HepG2 (cell line): ENCODE data around the gene C12orf43. TPM values are rescaled to one million over a fixed set of nuclear protein-coding genes. Genes with fewer than 3 reads are reported as not detected.
A peak's percentile ranks its signal among the peaks of the same experiment; 100 is the strongest.

ENCODE experiments used
- CBX2 ChIP-seq, 2 experiments: fragments of 200-600 bp in 1 of 2; sonication (generic); formaldehyde crosslinking in 1 of 2; IDR thresholded peaks; 2 replicates each; pipeline versions ENCODE4 v1.7.0 to v1.8.1; 2018 to 2022; ENCODE audit warnings: low read depth in 2 of 2, low read length in 1 of 2, mild to moderate bottlenecking in 1 of 2, missing genetic modification reagents in 1 of 2
- HNRNPLL ChIP-seq: fragments of 200-400 bp; formaldehyde crosslinking; IDR thresholded peaks from 2 replicates; pipeline ENCODE4 v1.6.1; 2017; ENCODE audit warnings: mild to moderate bottlenecking, low read depth, low read length; ENCODE audit not compliant: poor library complexity, severe bottlenecking
- KDM2A ChIP-seq: sonication (generic); formaldehyde crosslinking; IDR thresholded peaks from 2 replicates; pipeline ENCODE4 v1.4.0; 2020; ENCODE audit warnings: low read depth, missing genetic modification reagents, borderline replicate concordance
- NR2F2 ChIP-seq: IDR thresholded peaks from 2 replicates; pipeline ENCODE4 v1.6.1; 2012; ENCODE audit warnings: low read depth, inconsistent platforms, borderline replicate concordance
- PITX1 ChIP-seq: sonication (generic); formaldehyde crosslinking; IDR thresholded peaks from 2 replicates; pipeline ENCODE4 v1.5.1; 2020; ENCODE audit warnings: mild to moderate bottlenecking, missing genetic modification reagents
- SNAPC2 ChIP-seq: sonication (generic); formaldehyde crosslinking; IDR thresholded peaks from 2 replicates; pipeline ENCODE4 v1.8.1; 2022; ENCODE audit warnings: mild to moderate bottlenecking, missing genetic modification reagents
- TP53 ChIP-seq: sonication (generic); formaldehyde crosslinking; conservative IDR thresholded peaks from 2 replicates; pipeline ENCODE4 v1.4.0; 2020; ENCODE audit warnings: missing genetic modification reagents
- TSC22D2 ChIP-seq: sonication (generic); formaldehyde crosslinking; IDR thresholded peaks from 2 replicates; pipeline ENCODE4 v1.5.1; 2020; ENCODE audit warnings: missing genetic modification reagents, mild to moderate bottlenecking, borderline replicate concordance
- ZKSCAN8 ChIP-seq: IDR thresholded peaks from 2 replicates; pipeline ENCODE4 v1.6.1; 2016; ENCODE audit warnings: borderline replicate concordance, missing genetic modification reagents, missing compliant biosample characterization
- ZNF589 ChIP-seq: sonication (generic); formaldehyde crosslinking; conservative IDR thresholded peaks from 2 replicates; pipeline ENCODE4 v1.8.0; 2022; ENCODE audit warnings: mild to moderate bottlenecking, moderate library complexity, missing genetic modification reagents
- ZSCAN25 ChIP-seq: sonication (generic); formaldehyde crosslinking; IDR thresholded peaks from 2 replicates; pipeline ENCODE4 v1.8.0; 2022; ENCODE audit warnings: mild to moderate bottlenecking, missing genetic modification reagents
- polyA plus RNA-seq, 8 experiments: library from polyadenylated mRNA; depleted of rRNA in 3 of 8; stranded (reverse) in 7 of 8; unstranded in 1 of 8; fragments of >200 nt; fragmentation: Illumina TruSeq in 4 of 8; extraction: Trizol in 4 of 8; gene quantifications; 2 replicates each; pipeline versions ENCODE4 v1.2.1 to v1.2.3, GENCODE V29; 2011 to 2016; ENCODE audit warnings: low read depth in 4 of 8, missing spikeins in 1 of 8, mixed read lengths in 1 of 8; ENCODE audit not compliant: insufficient read depth in 1 of 8
- total RNA-seq, 5 experiments: library from RNA; depleted of rRNA; stranded (reverse); fragments of >200 nt; fragmentation: Illumina TruSeq; extraction: Trizol; gene quantifications; 2 replicates each; pipeline ENCODE4 v1.2.3, GENCODE V29; 2016; ENCODE audit warnings: low read depth in 1 of 5
- TF ChIP-seq, protein P1 (sequence below): sonication (generic); formaldehyde crosslinking; IDR thresholded peaks from 2 replicates; pipeline ENCODE4 v1.4.0; 2020; ENCODE audit warnings: mild to moderate bottlenecking, missing genetic modification reagents
- TF ChIP-seq, protein P2 (sequence below): sonication (generic); formaldehyde crosslinking; IDR thresholded peaks from 2 replicates; pipeline ENCODE4 v1.4.0; 2020; ENCODE audit warnings: mild to moderate bottlenecking, missing genetic modification reagents
- TF ChIP-seq, protein P3 (sequence below): sonication (generic); formaldehyde crosslinking; IDR thresholded peaks from 2 replicates; pipeline ENCODE4 v1.4.0; 2020; ENCODE audit warnings: missing genetic modification reagents, mild to moderate bottlenecking, borderline replicate concordance
- TF ChIP-seq, protein P4 (sequence below): sonication (generic); formaldehyde crosslinking; IDR thresholded peaks from 2 replicates; pipeline ENCODE4 v1.4.0; 2020; ENCODE audit warnings: missing genetic modification reagents, borderline replicate concordance

Gene C12orf43
- total and polyA plus RNA-seq, 2 of the 13 experiments (the other 11 are each of a cell fraction or from before 2014, with no cell fraction given), result 7.9 to 11.1 TPM

DNA sequence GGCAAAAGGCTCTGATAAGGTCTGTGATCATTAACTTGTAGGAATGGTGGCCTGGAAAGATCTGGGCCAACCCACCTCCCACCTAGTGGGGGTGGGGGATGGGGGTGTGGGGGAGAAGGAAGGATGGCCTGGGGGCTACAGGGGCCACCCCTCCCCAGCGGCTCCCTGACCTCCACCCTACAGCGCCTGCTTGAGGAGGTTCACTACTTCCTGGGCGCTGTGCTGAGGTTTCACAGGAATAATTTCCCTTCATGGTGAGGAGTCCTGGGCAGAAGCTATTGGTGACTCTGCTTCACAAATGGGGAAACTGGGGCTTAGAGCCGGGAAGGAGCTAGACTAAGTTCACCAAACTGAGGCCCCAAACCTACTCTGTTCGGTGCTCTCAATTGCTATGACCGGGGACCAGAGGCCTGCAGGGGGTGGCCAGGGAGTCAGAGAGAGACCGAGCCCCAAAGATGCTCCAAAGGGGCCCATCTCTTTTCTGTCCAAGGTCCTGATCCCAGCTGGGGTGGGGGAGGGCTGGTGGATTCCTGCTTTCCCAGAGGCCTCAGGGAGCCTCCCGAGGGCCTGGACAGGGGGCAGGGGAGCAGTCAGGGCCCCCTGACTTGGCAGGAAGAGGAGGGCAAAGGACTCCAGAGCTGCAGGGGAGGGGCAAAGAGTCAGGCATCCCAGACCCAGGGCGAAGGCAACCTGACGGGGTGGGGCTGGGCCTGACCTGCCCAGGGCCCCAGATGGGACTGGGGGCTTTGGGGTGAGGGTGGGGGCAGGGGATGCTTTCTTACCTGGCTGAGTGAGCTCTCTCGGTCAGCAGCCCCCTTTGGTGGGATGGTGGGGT is 36.2 kb downstream of the C12orf43 start (continued):
- TF ChIP-seq, protein P1, sequence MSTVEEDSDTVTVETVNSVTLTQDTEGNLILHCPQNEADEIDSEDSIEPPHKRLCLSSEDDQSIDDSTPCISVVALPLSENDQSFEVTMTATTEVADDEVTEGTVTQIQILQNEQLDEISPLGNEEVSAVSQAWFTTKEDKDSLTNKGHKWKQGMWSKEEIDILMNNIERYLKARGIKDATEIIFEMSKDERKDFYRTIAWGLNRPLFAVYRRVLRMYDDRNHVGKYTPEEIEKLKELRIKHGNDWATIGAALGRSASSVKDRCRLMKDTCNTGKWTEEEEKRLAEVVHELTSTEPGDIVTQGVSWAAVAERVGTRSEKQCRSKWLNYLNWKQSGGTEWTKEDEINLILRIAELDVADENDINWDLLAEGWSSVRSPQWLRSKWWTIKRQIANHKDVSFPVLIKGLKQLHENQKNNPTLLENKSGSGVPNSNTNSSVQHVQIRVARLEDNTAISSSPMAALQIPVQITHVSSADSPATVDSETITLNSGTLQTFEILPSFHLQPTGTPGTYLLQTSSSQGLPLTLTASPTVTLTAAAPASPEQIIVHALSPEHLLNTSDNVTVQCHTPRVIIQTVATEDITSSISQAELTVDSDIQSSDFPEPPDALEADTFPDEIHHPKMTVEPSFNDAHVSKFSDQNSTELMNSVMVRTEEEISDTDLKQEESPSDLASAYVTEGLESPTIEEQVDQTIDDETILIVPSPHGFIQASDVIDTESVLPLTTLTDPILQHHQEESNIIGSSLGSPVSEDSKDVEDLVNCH, result no peak
- TF ChIP-seq, protein P2, sequence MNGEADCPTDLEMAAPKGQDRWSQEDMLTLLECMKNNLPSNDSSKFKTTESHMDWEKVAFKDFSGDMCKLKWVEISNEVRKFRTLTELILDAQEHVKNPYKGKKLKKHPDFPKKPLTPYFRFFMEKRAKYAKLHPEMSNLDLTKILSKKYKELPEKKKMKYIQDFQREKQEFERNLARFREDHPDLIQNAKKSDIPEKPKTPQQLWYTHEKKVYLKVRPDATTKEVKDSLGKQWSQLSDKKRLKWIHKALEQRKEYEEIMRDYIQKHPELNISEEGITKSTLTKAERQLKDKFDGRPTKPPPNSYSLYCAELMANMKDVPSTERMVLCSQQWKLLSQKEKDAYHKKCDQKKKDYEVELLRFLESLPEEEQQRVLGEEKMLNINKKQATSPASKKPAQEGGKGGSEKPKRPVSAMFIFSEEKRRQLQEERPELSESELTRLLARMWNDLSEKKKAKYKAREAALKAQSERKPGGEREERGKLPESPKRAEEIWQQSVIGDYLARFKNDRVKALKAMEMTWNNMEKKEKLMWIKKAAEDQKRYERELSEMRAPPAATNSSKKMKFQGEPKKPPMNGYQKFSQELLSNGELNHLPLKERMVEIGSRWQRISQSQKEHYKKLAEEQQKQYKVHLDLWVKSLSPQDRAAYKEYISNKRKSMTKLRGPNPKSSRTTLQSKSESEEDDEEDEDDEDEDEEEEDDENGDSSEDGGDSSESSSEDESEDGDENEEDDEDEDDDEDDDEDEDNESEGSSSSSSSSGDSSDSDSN (CRISPR knock-in tag), result peak; percentile 72
- TF ChIP-seq CBX2 (IDR thresholded peaks at IDR 0.05; ENCODE audit: low read depth, low read length), result no peak
- TF ChIP-seq CBX2 (CRISPR knock-in tag; IDR thresholded peaks at IDR 0.05; ENCODE audit: low read depth), result no peak
- no peak for TF ChIP-seq HNRNPLL
- TF ChIP-seq, protein P3, sequence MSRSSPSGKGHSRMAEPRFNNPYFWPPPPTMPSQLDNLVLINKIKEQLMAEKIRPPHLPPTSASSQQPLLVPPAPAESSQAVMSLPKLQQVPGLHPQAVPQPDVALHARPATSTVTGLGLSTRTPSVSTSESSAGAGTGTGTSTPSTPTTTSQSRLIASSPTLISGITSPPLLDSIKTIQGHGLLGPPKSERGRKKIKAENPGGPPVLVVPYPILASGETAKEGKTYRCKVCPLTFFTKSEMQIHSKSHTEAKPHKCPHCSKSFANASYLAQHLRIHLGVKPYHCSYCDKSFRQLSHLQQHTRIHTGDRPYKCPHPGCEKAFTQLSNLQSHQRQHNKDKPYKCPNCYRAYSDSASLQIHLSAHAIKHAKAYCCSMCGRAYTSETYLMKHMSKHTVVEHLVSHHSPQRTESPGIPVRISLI, result no peak
- peak; percentile 45; the same call in 1 of the 2 replicates for TF ChIP-seq KDM2A (CRISPR knock-in tag)
- peak; percentile 65; the same call in 1 of the 2 replicates for TF ChIP-seq TP53 (CRISPR knock-in tag)
- TF ChIP-seq, protein P4, sequence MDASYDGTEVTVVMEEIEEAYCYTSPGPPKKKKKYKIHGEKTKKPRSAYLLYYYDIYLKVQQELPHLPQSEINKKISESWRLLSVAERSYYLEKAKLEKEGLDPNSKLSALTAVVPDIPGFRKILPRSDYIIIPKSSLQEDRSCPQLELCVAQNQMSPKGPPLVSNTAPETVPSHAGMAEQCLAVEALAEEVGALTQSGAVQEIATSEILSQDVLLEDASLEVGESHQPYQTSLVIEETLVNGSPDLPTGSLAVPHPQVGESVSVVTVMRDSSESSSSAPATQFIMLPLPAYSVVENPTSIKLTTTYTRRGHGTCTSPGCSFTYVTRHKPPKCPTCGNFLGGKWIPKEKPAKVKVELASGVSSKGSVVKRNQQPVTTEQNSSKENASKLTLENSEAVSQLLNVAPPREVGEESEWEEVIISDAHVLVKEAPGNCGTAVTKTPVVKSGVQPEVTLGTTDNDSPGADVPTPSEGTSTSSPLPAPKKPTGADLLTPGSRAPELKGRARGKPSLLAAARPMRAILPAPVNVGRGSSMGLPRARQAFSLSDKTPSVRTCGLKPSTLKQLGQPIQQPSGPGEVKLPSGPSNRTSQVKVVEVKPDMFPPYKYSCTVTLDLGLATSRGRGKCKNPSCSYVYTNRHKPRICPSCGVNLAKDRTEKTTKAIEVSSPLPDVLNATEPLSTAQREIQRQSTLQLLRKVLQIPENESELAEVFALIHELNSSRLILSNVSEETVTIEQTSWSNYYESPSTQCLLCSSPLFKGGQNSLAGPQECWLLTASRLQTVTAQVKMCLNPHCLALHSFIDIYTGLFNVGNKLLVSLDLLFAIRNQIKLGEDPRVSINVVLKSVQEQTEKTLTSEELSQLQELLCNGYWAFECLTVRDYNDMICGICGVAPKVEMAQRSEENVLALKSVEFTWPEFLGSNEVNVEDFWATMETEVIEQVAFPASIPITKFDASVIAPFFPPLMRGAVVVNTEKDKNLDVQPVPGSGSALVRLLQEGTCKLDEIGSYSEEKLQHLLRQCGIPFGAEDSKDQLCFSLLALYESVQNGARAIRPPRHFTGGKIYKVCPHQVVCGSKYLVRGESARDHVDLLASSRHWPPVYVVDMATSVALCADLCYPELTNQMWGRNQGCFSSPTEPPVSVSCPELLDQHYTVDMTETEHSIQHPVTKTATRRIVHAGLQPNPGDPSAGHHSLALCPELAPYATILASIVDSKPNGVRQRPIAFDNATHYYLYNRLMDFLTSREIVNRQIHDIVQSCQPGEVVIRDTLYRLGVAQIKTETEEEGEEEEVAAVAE (CRISPR knock-in tag), result peak; percentile 55; the same call in 1 of the 2 replicates
- no peak for TF ChIP-seq ZNF589
- 0 out of 2 replicates have a peak, but pooled peaks have one; percentile 51 for TF ChIP-seq PITX1
- TF ChIP-seq ZKSCAN8 (CRISPR knock-in tag), result 0 out of 2 replicates have a peak, but pooled peaks have one; percentile 21
- peak; percentile 88 for TF ChIP-seq ZSCAN25 (CRISPR knock-in tag)
- peak; percentile 90 for TF ChIP-seq SNAPC2 (CRISPR knock-in tag)
- no peak for TF ChIP-seq NR2F2
- 0 out of 2 replicates have a peak, but pooled peaks have one; percentile 67 for TF ChIP-seq TSC22D2 (CRISPR knock-in tag)
